Measurements from ENCODE around the gene ADAP1.

The ADAP1 gene

DNA sequence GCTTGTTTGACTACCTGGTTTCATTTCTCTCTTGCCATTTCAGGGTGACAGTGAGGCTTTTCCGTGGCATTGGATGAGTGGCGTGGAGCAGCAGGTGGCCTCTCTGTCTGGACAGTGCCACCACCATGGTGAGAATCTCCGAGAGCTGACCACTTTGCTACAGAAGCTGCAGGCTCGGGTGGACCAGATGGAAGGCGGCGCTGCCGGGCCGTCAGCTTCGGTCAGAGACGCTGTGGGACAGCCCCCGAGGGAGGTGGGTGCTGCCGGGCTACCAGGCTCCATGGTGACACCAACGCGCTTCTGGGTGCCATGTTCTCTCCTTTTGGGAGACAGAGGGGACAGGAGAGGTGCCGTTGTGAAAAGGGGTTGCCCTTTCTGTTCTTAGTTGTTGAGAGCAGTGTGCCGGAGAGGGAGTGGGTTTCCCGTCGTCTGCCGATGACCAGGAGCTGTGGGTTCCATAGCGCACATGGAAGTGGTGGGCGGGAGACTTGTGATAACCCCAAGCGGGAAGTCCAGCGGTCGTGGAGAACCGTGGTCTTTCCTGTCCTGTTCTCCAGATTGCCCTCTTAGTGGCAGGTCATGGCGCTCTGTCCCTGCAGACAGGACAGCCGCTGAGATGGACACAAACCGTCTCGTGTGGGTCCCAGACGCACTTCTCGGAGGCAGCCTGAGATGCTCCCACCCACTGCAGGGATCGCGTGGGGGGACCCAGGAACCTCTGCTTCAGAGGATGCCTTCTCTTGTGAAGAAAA lies 100.9 kb downstream of the ADAP1 start:
- DNase-seq: no peak

DNA sequence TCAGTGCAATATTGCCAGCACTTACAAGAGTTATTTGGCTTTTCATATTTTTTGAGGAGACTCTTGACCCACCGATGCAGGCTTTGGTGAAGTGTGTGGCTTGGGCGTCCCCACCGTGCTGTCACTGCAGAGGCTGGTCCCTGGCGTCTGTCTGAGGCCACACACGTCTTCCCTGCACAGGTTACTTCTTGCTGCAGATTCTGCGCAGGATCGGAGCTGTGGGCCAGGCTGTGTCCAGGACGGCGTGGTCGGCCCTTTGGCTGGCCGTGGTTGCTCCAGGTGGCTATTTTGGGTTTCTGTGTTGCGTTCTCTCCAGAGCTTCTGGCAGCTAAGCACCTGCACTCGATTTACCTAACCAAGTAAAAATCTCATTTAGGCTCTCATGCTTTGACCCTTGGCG lies 103.3 kb downstream of the ADAP1 start:
- no peak for DNase-seq

DNA sequence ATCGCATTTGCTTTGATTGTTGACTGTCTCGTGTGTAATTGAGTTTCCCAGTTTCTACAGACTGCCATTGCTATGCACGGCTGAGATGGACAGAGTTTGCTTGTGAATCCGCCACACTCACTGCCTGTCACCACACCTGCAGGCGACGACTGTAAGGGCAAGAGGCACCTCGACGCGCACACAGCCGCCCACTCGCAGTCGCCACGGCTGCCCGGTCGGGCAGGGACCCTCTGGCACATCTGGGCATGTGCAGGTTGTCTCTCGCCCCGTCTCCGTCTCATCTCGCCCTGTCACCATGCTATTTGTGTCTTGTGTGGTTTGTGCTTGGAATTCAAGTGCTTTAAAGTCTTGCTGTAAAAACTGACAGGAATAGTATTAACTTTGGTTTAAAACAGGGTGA lies 104.7 kb downstream of the ADAP1 start:
- DNase-seq: no peak

DNA sequence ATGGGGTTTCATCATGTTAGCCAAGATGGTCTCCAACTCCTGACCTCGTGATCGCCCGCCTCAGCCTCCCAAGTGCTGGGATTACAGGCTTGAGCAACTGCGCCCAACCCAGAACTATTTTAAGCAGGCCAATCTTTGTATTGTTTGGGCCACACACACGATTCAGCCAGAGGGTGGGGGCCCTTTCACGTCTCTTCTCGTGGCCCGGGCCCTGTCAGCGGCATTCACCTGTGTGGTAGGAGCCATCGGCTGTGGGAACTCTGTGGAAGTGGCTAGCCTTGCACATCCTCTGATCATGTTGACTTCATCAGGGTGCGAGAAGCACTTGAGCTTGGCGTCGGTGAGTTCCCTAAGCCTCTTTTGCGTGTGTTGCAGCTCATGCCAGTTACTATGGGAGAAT lies 105.3 kb downstream of the ADAP1 start:
- no peak for DNase-seq
